ENCODE data around the gene OR52L1. TPM values are rescaled to one million over a fixed set of nuclear protein-coding genes. Genes with fewer than 3 reads are reported as not detected.

Gene OR52L1
- total RNA-seq = not detected in 2 replicates

GRCh38 chr11:5986885-5987284 lies at the start of gene OR52L1:
OR52L1 (minus strand) TSS chr11:5986985; CDS start chr11:5986930, 55 bp downstream.

GRCh38 chr11:6030708-6031405 lies 44.1 kb upstream of the OR52L1 start, which contains the start of gene OR56A1:
OR56A1 (minus strand) TSS chr11:6030758; CDS start chr11:6027692, 3,066 bp downstream.

GRCh38 chr11:6006846-6007245 lies 20.1 kb upstream of the OR52L1 start, which contains the start of gene OR56A4:
OR56A4 (minus strand) TSS chr11:6006946; CDS start chr11:6002992, 3,954 bp downstream.

GRCh38 chr11:5968394-5968793 lies 18.4 kb downstream of the OR52L1 start, which contains the start of gene OR56A5:
OR56A5 (minus strand) TSS chr11:5968494; CDS start chr11:5968494, 0 bp downstream.

GRCh38 chr11:5941951-5942350 lies 44.8 kb downstream of the OR52L1 start, which contains the start of gene OR56A3:
OR56A3 (plus strand) TSS chr11:5942251; CDS start chr11:5947347, 5,096 bp downstream.

Other genes starting within 250 kb of the OR52L1 start
- 0.17 TPM in 1 of 2 replicates, not detected in the other for gene OR52N4, start 232.7 kb downstream of the OR52L1 start, total RNA-seq
- gene OR52N5, start 203.6 kb downstream of the OR52L1 start, total RNA-seq = not detected in 2 replicates
- gene OR52N1, start 195.7 kb downstream of the OR52L1 start, total RNA-seq = not detected in 2 replicates
- gene OR52N2, start 178.1 kb downstream of the OR52L1 start, total RNA-seq = not detected in 2 replicates
- not detected in 2 replicates for gene OR52E6, start 145.1 kb downstream of the OR52L1 start, total RNA-seq
- gene OR52E8, start 129.3 kb downstream of the OR52L1 start, total RNA-seq = not detected in 2 replicates
- gene OR52E4, start 106.4 kb downstream of the OR52L1 start, total RNA-seq = not detected in 2 replicates
- gene OR52E5, start 93.8 kb downstream of the OR52L1 start, total RNA-seq = not detected in 2 replicates
- gene OR56A3, start 44.7 kb downstream of the OR52L1 start, total RNA-seq = not detected in 2 replicates
- not detected in 2 replicates for gene OR56A5, start 18.5 kb downstream of the OR52L1 start, total RNA-seq
- not detected in 2 replicates for gene OR56A4, start 20.0 kb upstream of the OR52L1 start, total RNA-seq
- under 0.01 TPM in 1 of 2 replicates, not detected in the other for gene OR56A1, start 43.8 kb upstream of the OR52L1 start, total RNA-seq
- gene OR56B4, start 120.7 kb upstream of the OR52L1 start, total RNA-seq = not detected in 2 replicates
- not detected in 2 replicates for gene OR52B2, start 183.3 kb upstream of the OR52L1 start, total RNA-seq
- not detected in 2 replicates for gene OR52W1, start 212.2 kb upstream of the OR52L1 start, total RNA-seq
- not detected in 2 replicates for gene C11orf42, start 218.6 kb upstream of the OR52L1 start, total RNA-seq
- 6.0 and 6.3 TPM in 2 replicates for gene FHIP1B, start 247.7 kb upstream of the OR52L1 start, total RNA-seq